Measurements from ENCODE around the gene RAB35. TPM values are rescaled to one million over a fixed set of nuclear protein-coding genes. Genes with fewer than 3 reads are reported as not detected.

The RAB35 gene
- polyA plus RNA-seq, 2 of the 4 experiments (the other 2 are of a cell fraction), result 44.0 to 67.6 TPM

DNA sequence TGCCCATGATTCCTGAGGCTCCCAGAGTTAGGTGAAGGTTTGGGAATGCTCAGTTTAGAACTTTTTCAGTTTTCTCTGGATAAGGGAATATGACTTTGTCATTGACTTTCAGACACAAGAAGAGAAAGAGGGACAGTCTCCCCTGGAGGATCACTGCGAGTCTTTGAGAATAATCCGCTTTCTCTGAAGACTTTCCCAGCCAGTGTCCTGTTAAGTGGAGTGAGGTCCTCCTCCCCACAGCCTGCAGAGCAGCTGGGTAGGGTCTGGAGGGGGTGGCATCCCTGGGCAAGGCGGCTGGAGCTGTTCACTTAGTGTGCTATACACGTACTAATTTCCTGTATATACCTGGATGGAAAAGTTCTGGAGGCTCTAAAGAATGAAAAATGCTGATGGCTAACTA is 8.5 kb upstream of the RAB35 start:
- 91% methylated on average over 4 of the region's 4 CpGs for WGBS (ENCODE audit: missing lambda C conversion rate)
- ChIA-PET CTCF (interaction anchor here (1.2 kb wide), 1 partner anchor 18 kb away, joined by 4 read pairs; no protein-coding TSS in a partner anchor), POLR2A (interaction anchor here (2.1 to 2.4 kb wide), 2 partner anchors 8 to 76 kb away, joined by 5 to 9 read pairs; partner anchors contain the start of genes RAB35 and RPLP0)
- Histone ChIP-seq H3K9me3 (no peaks in the 10 kb centered on the region), H3K4me3 (no peak overlapping the region), H3K4me2 (no peak overlapping the region), H3K4me1 (peaks cover 8% of the 10 kb centered on the region), H3K27ac (no peak overlapping the region)
- TF ChIP-seq RARB (CRISPR knock-in tag; IDR thresholded peaks at IDR 0.05) (no peak), EHF (CRISPR knock-in tag; IDR thresholded peaks at IDR 0.05) (no peak), FOSL2 (IDR thresholded peaks at IDR 0.05) (no peak), FOSL2 (CRISPR knock-in tag; IDR thresholded peaks at IDR 0.05) (no peak), JUN (IDR thresholded peaks at IDR 0.05) (0 out of 5 replicates have a peak, but pooled peaks of 1 of the 2 experiments have one; percentile 8)
- TF ChIP-seq, protein P1, sequence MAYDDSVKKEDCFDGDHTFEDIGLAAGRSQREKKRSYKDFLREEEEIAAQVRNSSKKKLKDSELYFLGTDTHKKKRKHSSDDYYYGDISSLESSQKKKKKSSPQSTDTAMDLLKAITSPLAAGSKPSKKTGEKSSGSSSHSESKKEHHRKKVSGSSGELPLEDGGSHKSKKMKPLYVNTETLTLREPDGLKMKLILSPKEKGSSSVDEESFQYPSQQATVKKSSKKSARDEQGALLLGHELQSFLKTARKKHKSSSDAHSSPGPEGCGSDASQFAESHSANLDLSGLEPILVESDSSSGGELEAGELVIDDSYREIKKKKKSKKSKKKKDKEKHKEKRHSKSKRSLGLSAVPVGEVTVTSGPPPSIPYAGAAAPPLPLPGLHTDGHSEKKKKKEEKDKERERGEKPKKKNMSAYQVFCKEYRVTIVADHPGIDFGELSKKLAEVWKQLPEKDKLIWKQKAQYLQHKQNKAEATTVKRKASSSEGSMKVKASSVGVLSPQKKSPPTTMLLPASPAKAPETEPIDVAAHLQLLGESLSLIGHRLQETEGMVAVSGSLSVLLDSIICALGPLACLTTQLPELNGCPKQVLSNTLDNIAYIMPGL (CRISPR knock-in tag; IDR thresholded peaks at IDR 0.05; ENCODE audit: borderline replicate concordance), result no peak
- TF ChIP-seq, protein P2, sequence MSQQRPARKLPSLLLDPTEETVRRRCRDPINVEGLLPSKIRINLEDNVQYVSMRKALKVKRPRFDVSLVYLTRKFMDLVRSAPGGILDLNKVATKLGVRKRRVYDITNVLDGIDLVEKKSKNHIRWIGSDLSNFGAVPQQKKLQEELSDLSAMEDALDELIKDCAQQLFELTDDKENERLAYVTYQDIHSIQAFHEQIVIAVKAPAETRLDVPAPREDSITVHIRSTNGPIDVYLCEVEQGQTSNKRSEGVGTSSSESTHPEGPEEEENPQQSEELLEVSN (IDR thresholded peaks at IDR 0.05; ENCODE audit: borderline replicate concordance, low read depth), result no peak
- ATAC-seq (no peak), FAIRE-seq (no peak), DNase-seq (ENCODE audit: low read depth in 1 of 2, low spot score in 1 of 2) (no peak)

DNA sequence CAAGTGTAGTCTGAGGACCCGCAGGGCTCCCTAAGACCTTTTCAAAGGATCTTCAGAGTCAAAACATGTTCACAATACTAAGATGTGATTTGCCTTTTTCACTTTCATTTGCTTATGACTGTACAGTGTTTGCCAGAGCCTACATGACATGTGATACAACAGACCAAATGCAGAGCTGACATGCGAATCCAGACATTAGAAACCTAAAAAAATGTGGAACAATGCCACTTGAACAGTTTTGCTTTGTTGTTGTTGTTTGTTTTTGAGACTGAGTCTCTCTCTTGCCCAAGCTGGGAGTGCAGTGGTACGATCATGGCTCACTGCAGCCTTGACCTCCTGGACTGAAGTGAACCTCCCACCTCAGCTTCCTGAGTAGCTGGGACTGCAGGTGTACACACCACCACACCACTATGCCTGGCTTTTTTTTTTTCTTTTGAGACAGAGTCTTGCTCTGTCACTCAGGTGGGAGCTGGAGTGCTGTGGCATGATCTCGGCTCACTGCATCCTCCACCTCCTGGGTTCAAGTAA is 5.3 kb upstream of the RAB35 start:
- DNase-seq (ENCODE audit: low read depth in 1 of 2, low spot score in 1 of 2), result no peak
- Histone ChIP-seq H3K4me3 (no peak overlapping the region), H3K9me3 (no peaks in the 10 kb centered on the region), H3K4me1 (peaks cover 24% of the 10 kb centered on the region), H3K27ac (peak overlapping the region in 1 of 2 experiments; percentile 95; a peak in 1 of 6 replicates), H3K4me2 (no peak overlapping the region)
- TF ChIP-seq, protein P3, sequence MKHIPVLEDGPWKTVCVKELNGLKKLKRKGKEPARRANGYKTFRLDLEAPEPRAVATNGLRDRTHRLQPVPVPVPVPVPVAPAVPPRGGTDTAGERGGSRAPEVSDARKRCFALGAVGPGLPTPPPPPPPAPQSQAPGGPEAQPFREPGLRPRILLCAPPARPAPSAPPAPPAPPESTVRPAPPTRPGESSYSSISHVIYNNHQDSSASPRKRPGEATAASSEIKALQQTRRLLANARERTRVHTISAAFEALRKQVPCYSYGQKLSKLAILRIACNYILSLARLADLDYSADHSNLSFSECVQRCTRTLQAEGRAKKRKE (CRISPR knock-in tag; IDR thresholded peaks at IDR 0.05; ENCODE audit: low read depth), result no peak
- TF ChIP-seq SMC3 (IDR thresholded peaks at IDR 0.05), result no peak
- TF ChIP-seq, protein P4, sequence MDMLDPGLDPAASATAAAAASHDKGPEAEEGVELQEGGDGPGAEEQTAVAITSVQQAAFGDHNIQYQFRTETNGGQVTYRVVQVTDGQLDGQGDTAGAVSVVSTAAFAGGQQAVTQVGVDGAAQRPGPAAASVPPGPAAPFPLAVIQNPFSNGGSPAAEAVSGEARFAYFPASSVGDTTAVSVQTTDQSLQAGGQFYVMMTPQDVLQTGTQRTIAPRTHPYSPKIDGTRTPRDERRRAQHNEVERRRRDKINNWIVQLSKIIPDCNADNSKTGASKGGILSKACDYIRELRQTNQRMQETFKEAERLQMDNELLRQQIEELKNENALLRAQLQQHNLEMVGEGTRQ (IDR thresholded peaks at IDR 0.05), result no peak
- 53% methylated on average over 4 of the region's 4 CpGs for WGBS (ENCODE audit: missing lambda C conversion rate)
- no peak for FAIRE-seq
- CTCF ChIA-PET, result interaction anchor here (1.1 kb wide), 1 partner anchor 79 kb away, joined by 3 read pairs; the partner anchor contains the start of gene RPLP0
- no peak for ATAC-seq
- POLR2A ChIA-PET, result interaction anchor here (0.5 kb wide), 1 partner anchor 76 kb away, joined by 4 read pairs; no protein-coding TSS in a partner anchor

DNA sequence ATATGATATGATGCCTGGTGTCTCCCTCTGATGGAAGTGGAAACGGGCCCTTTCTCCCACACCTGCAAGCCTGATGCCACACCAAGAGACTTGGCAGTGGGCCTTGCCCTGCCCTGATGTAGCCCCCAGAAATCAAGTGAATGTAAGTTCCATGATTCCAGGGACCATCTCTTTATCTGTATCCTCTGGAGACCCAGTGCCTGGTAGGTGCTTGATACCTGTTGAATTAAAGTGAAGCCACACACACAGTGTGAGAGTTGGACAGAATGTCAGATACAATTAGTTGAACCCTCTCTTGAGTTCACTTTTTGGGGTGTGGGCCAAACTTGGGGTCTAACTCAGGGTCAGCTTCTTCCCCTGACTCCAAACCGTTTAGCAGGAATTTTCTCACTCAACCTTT is 4.8 kb upstream of the RAB35 start:
- Histone ChIP-seq H3K4me3 (no peak overlapping the region), H3K27ac (peak overlapping the region in 1 of 2 experiments; percentile 95; a peak in 4 of 6 replicates), H3K9me3 (no peaks in the 10 kb centered on the region), H3K4me2 (no peak overlapping the region), H3K4me1 (peaks cover 24% of the 10 kb centered on the region)
- ATAC-seq, result no peak
- TF ChIP-seq CEBPB (IDR thresholded peaks at IDR 0.05) (no peak), CHD2 (IDR thresholded peaks at IDR 0.05; ENCODE audit: low read length, partially characterized antibody) (no peak), KDM5A (IDR thresholded peaks at IDR 0.05) (no peak), NFE2L2 (conservative IDR thresholded peaks at IDR 0.05; ENCODE audit: low read length) (no peak), MAFK (IDR thresholded peaks at IDR 0.05; ENCODE audit: partially characterized antibody) (no peak), FOSL2 (IDR thresholded peaks at IDR 0.05) (no peak), FOSL2 (CRISPR knock-in tag; IDR thresholded peaks at IDR 0.05) (no peak), CHD4 (IDR thresholded peaks at IDR 0.05; ENCODE audit: borderline replicate concordance) (no peak)
- TF ChIP-seq, protein P5, sequence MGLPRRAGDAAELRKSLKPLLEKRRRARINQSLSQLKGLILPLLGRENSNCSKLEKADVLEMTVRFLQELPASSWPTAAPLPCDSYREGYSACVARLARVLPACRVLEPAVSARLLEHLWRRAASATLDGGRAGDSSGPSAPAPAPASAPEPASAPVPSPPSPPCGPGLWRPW (IDR thresholded peaks at IDR 0.05), result no peak
- ChIA-PET POLR2A (interaction anchor here (5.2 kb wide), 1 partner anchor 80 kb away, joined by 60 read pairs; the partner anchor contains the start of gene RPLP0), CTCF (interaction anchor here (1.1 kb wide), 1 partner anchor 79 kb away, joined by 3 read pairs; the partner anchor contains the start of gene RPLP0)
- 81% methylated on average over 2 of the region's 2 CpGs for WGBS (ENCODE audit: missing lambda C conversion rate)
- DNase-seq (ENCODE audit: low read depth in 1 of 2, low spot score in 1 of 2), result no peak
- no peak for FAIRE-seq

Data from A549 (cell line).